ENCODE results near the gene VCAN.

VCAN gene

DNA sequence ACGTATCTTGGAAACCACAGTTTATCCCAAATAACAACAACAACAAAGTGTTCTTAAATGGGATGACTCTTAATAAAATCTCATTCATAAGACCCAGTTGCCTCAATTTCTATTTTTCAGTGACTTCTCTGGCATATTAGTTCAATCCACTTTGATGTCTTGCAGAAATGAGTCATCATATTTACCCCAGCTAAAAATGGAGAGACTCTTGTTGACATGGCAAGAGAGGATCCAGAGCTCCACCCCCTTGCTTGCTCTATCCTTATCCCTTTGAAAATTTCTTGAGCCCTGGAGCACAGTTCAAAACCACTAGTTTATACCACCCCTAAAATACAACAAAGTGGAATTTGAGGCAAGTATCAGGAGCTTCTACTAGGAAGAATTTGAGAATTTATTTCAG, 20.8 kb downstream of the VCAN start:
- Mint-ChIP-seq H3K9me3 (no peaks in the 10 kb centered on the region), H3K27me3 (ENCODE audit: low read depth) (no peaks in the 10 kb centered on the region), H3K27ac (no peak overlapping the region), H3K4me3 (no peak overlapping the region), H3K36me3 (ENCODE audit: low read depth) (peaks cover 87% of the 10 kb centered on the region), H3K4me1 (no peaks in the 10 kb centered on the region)
- TF ChIP-seq, protein P1, sequence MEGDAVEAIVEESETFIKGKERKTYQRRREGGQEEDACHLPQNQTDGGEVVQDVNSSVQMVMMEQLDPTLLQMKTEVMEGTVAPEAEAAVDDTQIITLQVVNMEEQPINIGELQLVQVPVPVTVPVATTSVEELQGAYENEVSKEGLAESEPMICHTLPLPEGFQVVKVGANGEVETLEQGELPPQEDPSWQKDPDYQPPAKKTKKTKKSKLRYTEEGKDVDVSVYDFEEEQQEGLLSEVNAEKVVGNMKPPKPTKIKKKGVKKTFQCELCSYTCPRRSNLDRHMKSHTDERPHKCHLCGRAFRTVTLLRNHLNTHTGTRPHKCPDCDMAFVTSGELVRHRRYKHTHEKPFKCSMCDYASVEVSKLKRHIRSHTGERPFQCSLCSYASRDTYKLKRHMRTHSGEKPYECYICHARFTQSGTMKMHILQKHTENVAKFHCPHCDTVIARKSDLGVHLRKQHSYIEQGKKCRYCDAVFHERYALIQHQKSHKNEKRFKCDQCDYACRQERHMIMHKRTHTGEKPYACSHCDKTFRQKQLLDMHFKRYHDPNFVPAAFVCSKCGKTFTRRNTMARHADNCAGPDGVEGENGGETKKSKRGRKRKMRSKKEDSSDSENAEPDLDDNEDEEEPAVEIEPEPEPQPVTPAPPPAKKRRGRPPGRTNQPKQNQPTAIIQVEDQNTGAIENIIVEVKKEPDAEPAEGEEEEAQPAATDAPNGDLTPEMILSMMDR (IDR thresholded peaks at IDR 0.05; ENCODE audit: unreplicated experiment in 3 of 3): no peak

DNA sequence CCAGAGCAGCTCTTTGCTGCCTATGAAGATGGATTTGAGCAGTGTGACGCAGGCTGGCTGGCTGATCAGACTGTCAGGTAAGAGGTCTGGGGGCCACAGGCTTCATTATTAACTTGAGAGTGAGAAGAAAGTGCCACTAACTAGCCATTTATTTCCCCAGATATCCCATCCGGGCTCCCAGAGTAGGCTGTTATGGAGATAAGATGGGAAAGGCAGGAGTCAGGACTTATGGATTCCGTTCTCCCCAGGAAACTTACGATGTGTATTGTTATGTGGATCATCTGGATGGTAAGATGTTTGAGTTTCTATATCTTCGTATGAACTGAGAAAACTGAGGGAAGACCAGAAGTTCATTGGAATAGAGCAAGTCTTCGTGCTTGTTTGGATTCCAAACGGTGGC, 22.1 kb downstream of the VCAN start:
- Mint-ChIP-seq H3K27me3 (ENCODE audit: low read depth) (no peaks in the 10 kb centered on the region), H3K36me3 (ENCODE audit: low read depth) (peaks cover 95% of the 10 kb centered on the region), H3K4me1 (no peaks in the 10 kb centered on the region), H3K4me3 (no peak overlapping the region), H3K27ac (no peak overlapping the region), H3K9me3 (no peaks in the 10 kb centered on the region)
- TF ChIP-seq, protein P1 (IDR thresholded peaks at IDR 0.05; ENCODE audit: unreplicated experiment in 3 of 3): no peak

DNA sequence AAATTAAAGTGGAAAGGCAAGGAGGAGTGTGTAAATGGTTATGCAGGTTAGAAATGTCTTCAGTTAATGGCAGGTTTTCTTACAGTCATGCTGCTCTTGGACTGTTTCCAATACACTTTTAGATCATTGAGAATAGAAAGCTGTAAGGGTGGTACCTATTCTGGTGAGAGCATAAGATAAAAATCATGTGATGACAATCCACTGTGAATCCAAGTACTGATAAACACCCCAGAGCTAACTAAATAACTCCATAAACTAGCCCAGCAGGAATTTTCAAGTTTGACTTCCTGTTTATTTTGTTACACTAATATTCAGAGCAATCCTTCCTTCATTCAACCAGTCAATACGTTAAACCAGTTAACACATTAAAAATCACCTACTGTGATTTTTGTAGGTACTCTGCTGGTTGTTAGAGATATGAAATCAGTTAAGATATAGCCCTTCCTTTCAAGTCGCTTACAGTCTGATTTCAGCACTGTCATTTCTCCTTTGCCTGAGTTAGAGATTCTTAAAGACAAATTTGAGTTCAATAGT, 22.6 kb downstream of the VCAN start:
- peaks cover 96% of the 10 kb centered on the region for H3K36me3 Mint-ChIP-seq (ENCODE audit: low read depth)
- peak overlapping the region in 1 of 3 experiments; percentile 61 for H3K27ac Mint-ChIP-seq
- H3K9me3 Mint-ChIP-seq: no peaks in the 10 kb centered on the region
- TF ChIP-seq, protein P1 (IDR thresholded peaks at IDR 0.05; ENCODE audit: unreplicated experiment in 3 of 3): no peak
- H3K27me3 Mint-ChIP-seq (ENCODE audit: low read depth): no peaks in the 10 kb centered on the region
- H3K4me3 Mint-ChIP-seq: no peak overlapping the region
- H3K4me1 Mint-ChIP-seq: no peaks in the 10 kb centered on the region

DNA sequence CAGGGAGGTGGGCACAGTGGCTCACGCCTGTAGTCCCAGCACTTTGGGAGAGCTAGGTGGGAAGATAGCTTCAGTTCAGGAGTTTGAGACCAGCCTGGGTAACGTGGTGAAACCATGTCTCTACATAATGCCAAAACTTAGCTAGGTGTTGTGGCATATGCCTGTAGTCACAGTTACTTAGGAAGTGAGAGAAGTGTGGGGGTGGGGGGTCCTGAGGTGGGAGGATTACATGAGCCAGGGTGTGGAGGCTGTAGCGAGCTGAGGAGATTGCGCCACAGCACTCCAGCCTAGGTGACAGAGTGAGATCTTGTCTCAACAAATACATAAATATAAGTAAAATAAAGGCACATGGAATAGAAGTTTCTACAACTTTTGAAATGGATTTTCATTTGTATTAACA, 23.1 kb downstream of the VCAN start:
- H3K27ac Mint-ChIP-seq: peak overlapping the region in 1 of 3 experiments; percentile 61
- no peaks in the 10 kb centered on the region for H3K4me1 Mint-ChIP-seq
- H3K4me3 Mint-ChIP-seq: no peak overlapping the region
- TF ChIP-seq, protein P1 (IDR thresholded peaks at IDR 0.05; ENCODE audit: unreplicated experiment in 3 of 3): no peak
- peaks cover 3% of the 10 kb centered on the region for H3K9me3 Mint-ChIP-seq
- H3K36me3 Mint-ChIP-seq (ENCODE audit: low read depth): peaks cover 96% of the 10 kb centered on the region
- no peaks in the 10 kb centered on the region for H3K27me3 Mint-ChIP-seq (ENCODE audit: low read depth)

DNA sequence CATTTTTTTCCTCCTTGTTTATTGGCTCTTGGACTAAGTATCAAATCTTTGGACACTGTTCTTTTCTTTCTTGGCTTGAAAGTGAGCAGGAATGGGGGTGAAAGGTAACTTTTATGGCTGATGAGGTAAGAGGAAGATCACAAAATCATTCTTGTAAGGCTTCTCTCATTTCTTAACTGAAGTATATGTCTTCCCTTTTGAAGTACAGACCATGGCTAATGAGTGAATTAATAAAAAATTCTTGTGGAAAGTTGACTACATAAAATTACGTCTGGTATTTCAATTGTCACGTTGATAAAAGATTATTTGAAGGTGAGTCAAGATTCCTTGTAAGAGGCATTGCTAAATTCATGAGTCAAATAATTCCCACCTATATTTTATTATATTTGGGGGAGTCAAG, 25.1 kb downstream of the VCAN start:
- peaks cover 99% of the 10 kb centered on the region for H3K36me3 Mint-ChIP-seq (ENCODE audit: low read depth)
- no peak overlapping the region for H3K27ac Mint-ChIP-seq
- H3K9me3 Mint-ChIP-seq: peaks cover 12% of the 10 kb centered on the region
- H3K4me3 Mint-ChIP-seq: no peak overlapping the region
- H3K4me1 Mint-ChIP-seq: no peaks in the 10 kb centered on the region
- no peaks in the 10 kb centered on the region for H3K27me3 Mint-ChIP-seq (ENCODE audit: low read depth)
- TF ChIP-seq, protein P1 (IDR thresholded peaks at IDR 0.05; ENCODE audit: unreplicated experiment in 3 of 3): no peak

DNA sequence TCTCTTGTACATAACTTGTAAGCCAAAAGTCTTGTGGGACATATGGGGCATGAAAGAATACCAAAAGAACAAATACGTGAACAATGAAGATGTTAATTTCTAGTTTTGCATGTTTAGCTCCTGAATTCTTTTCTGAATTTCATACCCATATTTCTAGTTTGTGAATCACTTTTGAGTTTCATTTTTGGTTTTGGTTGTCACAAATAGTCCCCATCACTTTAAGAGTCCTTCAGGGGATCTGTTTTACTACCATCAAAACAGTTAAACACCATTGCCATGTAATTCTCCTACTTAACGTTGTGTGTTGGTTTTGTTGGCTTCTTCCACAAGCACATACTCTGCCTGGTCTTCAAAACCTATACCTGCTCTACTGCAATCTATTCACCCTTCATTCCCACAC, 27.0 kb downstream of the VCAN start:
- no peaks in the 10 kb centered on the region for H3K4me1 Mint-ChIP-seq
- H3K27me3 Mint-ChIP-seq (ENCODE audit: low read depth): no peaks in the 10 kb centered on the region
- no peak overlapping the region for H3K4me3 Mint-ChIP-seq
- H3K27ac Mint-ChIP-seq: no peak overlapping the region
- peaks cover 16% of the 10 kb centered on the region for H3K9me3 Mint-ChIP-seq
- TF ChIP-seq, protein P1 (IDR thresholded peaks at IDR 0.05; ENCODE audit: unreplicated experiment in 3 of 3): no peak
- H3K36me3 Mint-ChIP-seq (ENCODE audit: low read depth): peaks cover 99% of the 10 kb centered on the region
